ENCODE measurements around the gene CD99L2. TPM values are rescaled to one million over a fixed set of nuclear protein-coding genes. Genes with fewer than 3 reads are reported as not detected.

The CD99L2 gene
- total RNA-seq, 1 experiment from 2014 or later, result 29.5 TPM

DNA sequence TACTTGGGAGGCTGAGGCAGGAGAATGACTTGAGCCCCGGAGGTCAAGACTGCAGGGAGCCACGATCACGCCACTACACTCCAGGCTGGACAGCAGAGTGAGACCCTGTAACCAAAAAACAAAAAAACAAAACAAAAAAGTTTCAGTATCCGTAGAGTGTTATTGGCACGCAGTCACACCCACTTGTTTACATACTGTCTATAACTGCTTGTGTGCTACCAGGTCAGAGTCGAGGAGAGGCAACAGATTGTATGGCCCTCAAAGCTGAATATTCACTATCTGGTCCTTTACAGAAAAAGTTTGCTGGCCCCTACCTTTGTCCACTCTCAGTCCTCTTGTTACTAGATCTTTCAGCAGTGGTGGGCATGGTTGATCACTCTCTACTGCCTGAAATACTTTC lies 8.2 kb upstream of the CD99L2 start:
- Histone ChIP-seq H3K36me3 (ENCODE audit: insufficient read depth, low read length, poor library complexity, severe bottlenecking) (no peaks in the 10 kb centered on the region), H3K4me1 (ENCODE audit: insufficient read depth, low read length, poor library complexity, severe bottlenecking) (no peaks in the 10 kb centered on the region), H3K27ac (ENCODE audit: low read depth, low read length, poor library complexity, severe bottlenecking) (no peak overlapping the region), H3K27me3 (replicated peaks; ENCODE audit: insufficient read depth, low read depth, low read length, poor library complexity) (no peaks in the 10 kb centered on the region), H3K9me3 (ENCODE audit: low read depth, low read length, poor library complexity, severe bottlenecking) (no peaks in the 10 kb centered on the region), H3K4me3 (ENCODE audit: low read depth, low read length, poor library complexity, severe bottlenecking) (no peak overlapping the region)
- intact Hi-C loops (cut with micrococcal nuclease; ENCODE audit: unreplicated experiment), result no loop called here
- TF ChIP-seq EZH2 (IDR thresholded peaks at IDR 0.05; ENCODE audit: borderline replicate concordance, low read depth, low read length, poor library complexity, severe bottlenecking), result no peak
- TF ChIP-seq, protein P1, sequence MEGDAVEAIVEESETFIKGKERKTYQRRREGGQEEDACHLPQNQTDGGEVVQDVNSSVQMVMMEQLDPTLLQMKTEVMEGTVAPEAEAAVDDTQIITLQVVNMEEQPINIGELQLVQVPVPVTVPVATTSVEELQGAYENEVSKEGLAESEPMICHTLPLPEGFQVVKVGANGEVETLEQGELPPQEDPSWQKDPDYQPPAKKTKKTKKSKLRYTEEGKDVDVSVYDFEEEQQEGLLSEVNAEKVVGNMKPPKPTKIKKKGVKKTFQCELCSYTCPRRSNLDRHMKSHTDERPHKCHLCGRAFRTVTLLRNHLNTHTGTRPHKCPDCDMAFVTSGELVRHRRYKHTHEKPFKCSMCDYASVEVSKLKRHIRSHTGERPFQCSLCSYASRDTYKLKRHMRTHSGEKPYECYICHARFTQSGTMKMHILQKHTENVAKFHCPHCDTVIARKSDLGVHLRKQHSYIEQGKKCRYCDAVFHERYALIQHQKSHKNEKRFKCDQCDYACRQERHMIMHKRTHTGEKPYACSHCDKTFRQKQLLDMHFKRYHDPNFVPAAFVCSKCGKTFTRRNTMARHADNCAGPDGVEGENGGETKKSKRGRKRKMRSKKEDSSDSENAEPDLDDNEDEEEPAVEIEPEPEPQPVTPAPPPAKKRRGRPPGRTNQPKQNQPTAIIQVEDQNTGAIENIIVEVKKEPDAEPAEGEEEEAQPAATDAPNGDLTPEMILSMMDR (conservative IDR thresholded peaks at IDR 0.05; ENCODE audit: low read depth, low read length), result no peak
- no TSS peak for BruUV-seq (replicated peaks)
- ChIA-PET CTCF (no interaction called here), POLR2A (ENCODE audit: low non-redundant PET) (no interaction called here)
- no peak for DNase-seq (ENCODE audit: low spot score)

DNA sequence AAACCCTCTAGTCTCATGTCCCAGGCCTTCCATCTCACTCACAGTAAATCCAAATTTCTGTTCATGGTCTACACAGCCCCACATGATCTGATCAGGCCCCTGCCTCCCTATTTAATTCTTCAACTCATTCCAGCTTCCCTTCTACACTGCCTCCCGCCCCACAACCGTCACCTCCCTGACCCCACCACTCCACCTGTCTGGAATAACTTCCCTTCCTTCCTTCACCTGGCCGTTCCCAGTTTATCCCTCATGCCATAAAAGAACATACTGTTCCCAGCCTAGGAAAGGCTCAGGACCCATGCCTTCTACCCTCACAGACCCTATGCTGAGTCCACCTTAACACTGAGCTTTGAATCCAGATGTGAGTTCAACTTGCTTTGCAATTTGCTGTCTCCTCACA lies 6.8 kb upstream of the CD99L2 start:
- DNase-seq (ENCODE audit: low spot score), result no peak
- no TSS peak for BruUV-seq (replicated peaks)
- Histone ChIP-seq H3K4me3 (ENCODE audit: low read depth, low read length, poor library complexity, severe bottlenecking) (no peak overlapping the region), H3K27ac (ENCODE audit: low read depth, low read length, poor library complexity, severe bottlenecking) (no peak overlapping the region), H3K9me3 (ENCODE audit: low read depth, low read length, poor library complexity, severe bottlenecking) (no peaks in the 10 kb centered on the region), H3K27me3 (replicated peaks; ENCODE audit: insufficient read depth, low read depth, low read length, poor library complexity) (no peaks in the 10 kb centered on the region), H3K36me3 (ENCODE audit: insufficient read depth, low read length, poor library complexity, severe bottlenecking) (no peaks in the 10 kb centered on the region), H3K4me1 (ENCODE audit: insufficient read depth, low read length, poor library complexity, severe bottlenecking) (no peaks in the 10 kb centered on the region)
- intact Hi-C loops (cut with micrococcal nuclease; ENCODE audit: unreplicated experiment), result no loop called here
- CTCF ChIA-PET, result no interaction called here
- TF ChIP-seq EZH2 (IDR thresholded peaks at IDR 0.05; ENCODE audit: borderline replicate concordance, low read depth, low read length, poor library complexity, severe bottlenecking), result no peak
- TF ChIP-seq, protein P1 (conservative IDR thresholded peaks at IDR 0.05; ENCODE audit: low read depth, low read length), result no peak
- POLR2A ChIA-PET (ENCODE audit: low non-redundant PET), result interaction anchor here (0.6 kb wide), 1 partner anchor 96 kb away, joined by 9 read pairs; no protein-coding TSS in a partner anchor

DNA sequence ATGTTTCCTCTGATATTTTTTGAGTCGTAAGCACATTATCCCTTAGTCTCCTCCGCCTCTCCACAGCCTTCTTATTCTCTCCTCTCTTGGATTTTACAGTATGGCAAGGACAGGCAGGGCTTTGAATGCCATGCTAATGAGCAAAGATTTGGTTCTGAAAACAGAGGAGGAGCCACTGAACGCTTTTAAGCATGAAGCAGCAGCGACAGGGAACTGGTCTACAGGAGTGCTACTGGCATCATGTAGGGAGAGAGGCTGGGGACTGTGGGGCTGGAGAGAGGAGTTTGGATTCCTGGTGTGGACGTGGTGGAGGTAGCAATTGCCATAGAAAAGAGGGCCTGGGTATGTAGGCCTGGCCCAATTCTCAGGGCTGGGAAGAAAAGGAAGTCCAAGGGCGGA lies 4.6 kb upstream of the CD99L2 start:
- ChIA-PET CTCF (no interaction called here), POLR2A (ENCODE audit: low non-redundant PET) (no interaction called here)
- TF ChIP-seq, protein P1 (conservative IDR thresholded peaks at IDR 0.05; ENCODE audit: low read depth, low read length), result no peak
- no peak for TF ChIP-seq EZH2 (IDR thresholded peaks at IDR 0.05; ENCODE audit: borderline replicate concordance, low read depth, low read length, poor library complexity, severe bottlenecking)
- DNase-seq (ENCODE audit: low spot score), result no peak
- no peaks in the 10 kb centered on the region for H3K9me3 ChIP-seq (ENCODE audit: low read depth, low read length, poor library complexity, severe bottlenecking)
- H3K4me3 ChIP-seq (ENCODE audit: low read depth, low read length, poor library complexity, severe bottlenecking), result no peak overlapping the region
- no peak overlapping the region for H3K27ac ChIP-seq (ENCODE audit: low read depth, low read length, poor library complexity, severe bottlenecking)
- no peaks in the 10 kb centered on the region for H3K4me1 ChIP-seq (ENCODE audit: insufficient read depth, low read length, poor library complexity, severe bottlenecking)
- intact Hi-C loops (cut with micrococcal nuclease; ENCODE audit: unreplicated experiment), result loop anchor here (5.0 kb wide), 1 partner anchor 79 kb away; the partner anchor contains the start of gene HMGB3
- no peaks in the 10 kb centered on the region for H3K36me3 ChIP-seq (ENCODE audit: insufficient read depth, low read length, poor library complexity, severe bottlenecking)
- no TSS peak for BruUV-seq (replicated peaks)
- no peaks in the 10 kb centered on the region for H3K27me3 ChIP-seq (replicated peaks; ENCODE audit: insufficient read depth, low read depth, low read length, poor library complexity)

Data from A673 (cell line).